Calu3 (cell line): ENCODE measurements around the gene SLC41A3. TPM values are rescaled to one million over a fixed set of nuclear protein-coding genes. Genes with fewer than 3 reads are reported as not detected.

Experiments
- BruUV-seq: library from RNA; stranded (reverse); fragments of 400-500 nt; replicated peaks from 2 replicates; lab custom pipeline; 2021; lab: Mats Ljungman, UMichigan
- CTCF ChIA-PET: fragments of 300-600 bp; sonication (Branson Sonifier 250); formaldehyde crosslinking; loops from one replicate; lab custom pipeline; 2022; ENCODE audit warnings: antibody characterized with exemption; lab: Charles Lee
- DNase-seq: peaks from one replicate; pipeline ENCODE4 v3.0.0; 2022
- H3K27ac Mint-ChIP-seq: one replicate; pipeline ENCODE4 v1.8.0; 2022; ENCODE audit warnings: mixed read lengths; ENCODE audit not compliant: unreplicated experiment
- H3K27me3 Mint-ChIP-seq: one replicate; pipeline ENCODE4 v1.8.0; 2022; ENCODE audit warnings: mixed read lengths; ENCODE audit not compliant: unreplicated experiment
- H3K36me3 Mint-ChIP-seq: one replicate; pipeline ENCODE4 v1.8.0; 2022; ENCODE audit warnings: mild to moderate bottlenecking, moderate library complexity, mixed read lengths; ENCODE audit not compliant: insufficient read depth, unreplicated experiment
- H3K4me1 Mint-ChIP-seq: one replicate; pipeline ENCODE4 v1.8.0; 2022; ENCODE audit warnings: mild to moderate bottlenecking, low read depth, mixed read lengths; ENCODE audit not compliant: unreplicated experiment
- H3K4me3 Mint-ChIP-seq: one replicate; pipeline ENCODE4 v1.8.0; 2022; ENCODE audit warnings: mild to moderate bottlenecking, low read depth, moderate library complexity, mixed read lengths; ENCODE audit not compliant: unreplicated experiment
- H3K9me3 Mint-ChIP-seq: one replicate; pipeline ENCODE4 v1.8.0; 2022; ENCODE audit warnings: low read depth, mixed read lengths; ENCODE audit not compliant: unreplicated experiment
- intact Hi-C: fragments of 100-400 bp; cut with micrococcal nuclease; formaldehyde crosslinking; loops from one replicate; pipeline ENCODE4 v1.10.0; 2022; ENCODE audit not compliant: unreplicated experiment
- total RNA-seq: library from RNA; stranded (reverse); gene quantifications from 2 replicates; pipeline ENCODE4 v1.2.3, GENCODE V29; 2022
- TF ChIP-seq, protein P1 (sequence below): fragments of 200-600 bp; IDR thresholded peaks from one replicate; pipeline ENCODE4 v1.8.0; 2022; ENCODE audit warnings: antibody characterized with exemption; ENCODE audit not compliant: unreplicated experiment

The SLC41A3 gene
- total RNA-seq, 1 experiment from 2014 or later: 101 TPM

DNA sequence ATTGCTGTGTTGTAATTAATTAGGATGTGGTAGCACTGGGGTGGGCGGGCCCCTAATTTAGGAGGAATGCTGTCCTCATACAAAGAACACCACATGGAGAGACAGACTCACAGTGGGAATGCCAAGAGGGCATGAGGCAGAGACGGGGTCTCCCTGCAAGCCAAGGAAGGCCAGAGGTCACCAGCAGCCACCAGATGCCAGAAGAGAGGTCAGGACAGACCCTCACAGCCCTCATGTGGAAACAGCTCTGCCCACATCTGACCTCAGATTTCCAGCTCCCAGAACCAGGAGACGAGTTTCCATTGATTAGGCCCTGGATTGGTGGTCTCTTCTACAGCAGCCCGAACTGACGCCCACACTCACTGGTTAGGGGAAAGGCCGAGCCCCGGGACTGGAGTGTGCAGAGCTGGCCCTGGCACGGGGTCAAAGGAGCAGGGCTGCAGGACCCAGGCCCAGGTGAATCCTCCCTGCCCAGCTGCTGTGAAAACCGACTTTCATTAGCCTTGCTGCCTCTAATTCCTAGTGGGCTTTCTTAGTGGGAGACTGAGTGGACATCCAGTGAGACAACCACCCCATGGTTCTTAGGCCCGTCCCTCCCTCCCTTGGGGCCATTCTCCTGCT, 43.0 kb upstream of the SLC41A3 start:
- H3K4me3 Mint-ChIP-seq: no peak overlapping the region
- no peaks in the 10 kb centered on the region for H3K27me3 Mint-ChIP-seq
- CTCF ChIA-PET: no interaction called here
- H3K9me3 Mint-ChIP-seq: no peaks in the 10 kb centered on the region
- peaks cover 15% of the 10 kb centered on the region for H3K4me1 Mint-ChIP-seq
- DNase-seq: no peak
- H3K36me3 Mint-ChIP-seq: peaks cover 9% of the 10 kb centered on the region
- TF ChIP-seq, protein P1, sequence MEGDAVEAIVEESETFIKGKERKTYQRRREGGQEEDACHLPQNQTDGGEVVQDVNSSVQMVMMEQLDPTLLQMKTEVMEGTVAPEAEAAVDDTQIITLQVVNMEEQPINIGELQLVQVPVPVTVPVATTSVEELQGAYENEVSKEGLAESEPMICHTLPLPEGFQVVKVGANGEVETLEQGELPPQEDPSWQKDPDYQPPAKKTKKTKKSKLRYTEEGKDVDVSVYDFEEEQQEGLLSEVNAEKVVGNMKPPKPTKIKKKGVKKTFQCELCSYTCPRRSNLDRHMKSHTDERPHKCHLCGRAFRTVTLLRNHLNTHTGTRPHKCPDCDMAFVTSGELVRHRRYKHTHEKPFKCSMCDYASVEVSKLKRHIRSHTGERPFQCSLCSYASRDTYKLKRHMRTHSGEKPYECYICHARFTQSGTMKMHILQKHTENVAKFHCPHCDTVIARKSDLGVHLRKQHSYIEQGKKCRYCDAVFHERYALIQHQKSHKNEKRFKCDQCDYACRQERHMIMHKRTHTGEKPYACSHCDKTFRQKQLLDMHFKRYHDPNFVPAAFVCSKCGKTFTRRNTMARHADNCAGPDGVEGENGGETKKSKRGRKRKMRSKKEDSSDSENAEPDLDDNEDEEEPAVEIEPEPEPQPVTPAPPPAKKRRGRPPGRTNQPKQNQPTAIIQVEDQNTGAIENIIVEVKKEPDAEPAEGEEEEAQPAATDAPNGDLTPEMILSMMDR: no peak
- H3K27ac Mint-ChIP-seq: no peak overlapping the region
- no TSS peak for BruUV-seq
- intact Hi-C loops: loop anchor here (10.0 kb wide), 1 partner anchor 202 kb away; no protein-coding TSS in a partner anchor

DNA sequence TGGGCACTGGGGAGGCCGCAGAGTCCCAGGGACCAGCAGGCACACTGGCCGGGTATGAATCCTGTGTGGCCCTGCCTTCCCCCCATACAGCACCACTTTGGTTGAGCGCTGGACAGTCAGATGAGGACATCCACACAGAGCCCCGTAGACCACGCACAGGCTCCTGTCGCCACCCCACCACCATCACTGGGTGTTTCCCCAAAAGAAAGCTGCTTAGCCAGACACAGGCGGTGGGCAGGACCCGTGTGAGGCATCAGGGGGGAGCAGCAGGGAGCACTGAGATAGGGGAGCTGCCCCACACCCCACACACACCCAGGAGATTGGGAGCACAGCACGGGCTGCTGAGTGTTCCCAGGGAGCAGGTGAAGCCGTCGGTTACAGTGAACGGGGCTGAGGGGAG, 42.4 kb upstream of the SLC41A3 start:
- Mint-ChIP-seq H3K36me3 (peaks cover 9% of the 10 kb centered on the region), H3K4me1 (peaks cover 15% of the 10 kb centered on the region), H3K4me3 (no peak overlapping the region), H3K27me3 (no peaks in the 10 kb centered on the region), H3K27ac (no peak overlapping the region), H3K9me3 (no peaks in the 10 kb centered on the region)
- DNase-seq: no peak
- TF ChIP-seq, protein P1: no peak
- CTCF ChIA-PET: no interaction called here
- no TSS peak for BruUV-seq
- intact Hi-C loops: loop anchor here (10.0 kb wide), 1 partner anchor 201 kb away; no protein-coding TSS in a partner anchor

DNA sequence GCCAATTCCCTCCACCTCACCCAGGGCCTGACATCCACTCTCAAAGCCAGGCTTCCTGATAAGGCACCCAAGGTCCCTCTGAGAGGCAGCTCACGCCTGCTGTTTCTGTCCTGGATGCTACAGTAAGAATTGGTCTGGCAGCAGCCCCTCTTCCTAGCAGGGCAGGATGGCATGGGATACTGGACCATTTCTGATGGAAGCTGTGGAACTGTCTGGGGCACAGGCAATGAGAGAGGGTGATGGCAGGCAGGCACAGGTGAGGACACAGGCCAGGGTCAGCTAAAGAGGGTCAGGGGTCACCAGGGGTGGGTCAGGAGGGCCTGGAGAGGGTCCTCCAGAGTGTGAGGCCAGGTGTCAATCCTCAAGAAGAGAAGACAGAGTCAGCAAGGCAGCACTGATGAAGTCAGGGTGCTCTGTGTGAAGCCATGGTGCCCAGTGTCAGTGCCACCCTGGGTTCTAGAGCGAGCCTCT, 41.9 kb upstream of the SLC41A3 start:
- DNase-seq: no peak
- no peak overlapping the region for H3K27ac Mint-ChIP-seq
- H3K27me3 Mint-ChIP-seq: no peaks in the 10 kb centered on the region
- BruUV-seq: no TSS peak
- intact Hi-C loops: loop anchor here (10.0 kb wide), 1 partner anchor 201 kb away; no protein-coding TSS in a partner anchor
- H3K4me1 Mint-ChIP-seq: peaks cover 15% of the 10 kb centered on the region
- peaks cover 9% of the 10 kb centered on the region for H3K36me3 Mint-ChIP-seq
- no peak overlapping the region for H3K4me3 Mint-ChIP-seq
- CTCF ChIA-PET: no interaction called here
- no peaks in the 10 kb centered on the region for H3K9me3 Mint-ChIP-seq
- TF ChIP-seq, protein P1: no peak

DNA sequence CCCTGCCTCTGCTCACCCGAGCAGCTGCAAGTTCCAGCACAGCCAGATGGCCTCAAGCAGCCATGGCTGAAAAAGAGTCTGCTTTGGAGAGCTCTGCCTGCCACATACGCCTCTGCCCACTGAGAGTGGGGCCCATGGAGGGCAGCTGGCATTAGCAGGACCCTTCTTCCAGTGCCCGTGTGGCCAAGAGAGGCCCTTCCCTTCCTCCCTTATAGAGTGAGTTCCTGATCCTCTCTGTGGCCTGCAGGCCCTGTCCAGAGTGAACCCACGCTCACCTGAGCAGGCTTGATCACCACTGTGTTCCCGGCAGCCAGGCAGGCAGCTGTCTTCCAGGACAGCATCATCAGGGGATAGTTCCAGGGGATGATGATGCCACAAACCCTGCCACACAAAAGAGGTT, 41.4 kb upstream of the SLC41A3 start:
- Mint-ChIP-seq H3K9me3 (no peaks in the 10 kb centered on the region), H3K4me1 (peaks cover 15% of the 10 kb centered on the region), H3K27me3 (no peaks in the 10 kb centered on the region), H3K36me3 (peaks cover 9% of the 10 kb centered on the region), H3K27ac (no peak overlapping the region), H3K4me3 (no peak overlapping the region)
- intact Hi-C loops: loop anchor here (10.0 kb wide), 1 partner anchor 201 kb away; no protein-coding TSS in a partner anchor
- CTCF ChIA-PET: no interaction called here
- TF ChIP-seq, protein P1: no peak
- no TSS peak for BruUV-seq
- DNase-seq: no peak
